GM21360 (cell line): ENCODE measurements around the gene PPP1R9A.

Experiments used
- ATAC-seq: cut with Tn5 transposase; IDR thresholded peaks from one replicate; pipeline ENCODE4 v1.9.1; 2021; ENCODE audit warnings: mild to moderate bottlenecking, moderate library complexity; ENCODE audit not compliant: unreplicated experiment

Gene PPP1R9A

DNA sequence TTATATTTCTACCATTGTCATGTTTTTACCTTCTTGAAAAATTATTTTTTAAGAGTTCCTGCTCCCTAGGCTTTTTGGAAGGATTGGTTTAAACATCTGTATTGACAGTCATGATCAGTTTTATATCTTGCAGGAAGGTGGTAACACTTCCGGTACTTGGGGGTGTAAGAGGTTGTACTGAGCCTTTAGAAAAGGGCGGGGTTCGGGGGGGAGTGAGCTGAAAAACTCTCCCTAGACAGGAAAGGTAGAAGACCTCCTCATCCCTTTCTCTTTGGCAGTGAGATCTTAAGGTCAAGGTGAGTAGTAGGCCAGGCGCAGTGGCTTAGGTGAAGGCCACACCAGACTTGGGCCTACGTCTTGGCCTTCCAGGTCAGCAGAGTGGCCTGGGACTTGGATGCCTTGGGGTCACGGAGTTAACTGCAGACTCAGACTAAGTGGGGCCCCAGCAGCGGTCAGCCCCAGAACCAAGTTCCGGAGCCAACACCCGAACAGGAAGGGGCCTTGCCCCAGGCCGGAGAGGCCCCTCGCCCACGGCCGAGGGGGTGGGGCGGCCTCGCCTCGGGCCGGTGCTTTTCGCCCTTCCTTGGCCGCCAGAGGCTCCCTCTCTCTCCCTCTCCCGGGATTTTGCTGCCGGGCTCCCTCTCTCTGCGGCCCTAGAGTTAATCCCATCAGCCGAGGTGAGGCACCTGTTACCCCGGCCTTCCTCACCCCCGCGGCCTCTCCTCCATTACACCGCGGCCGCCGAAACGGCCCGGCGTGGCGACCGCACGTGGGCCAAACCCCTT, at the start of gene PPP1R9A:
Gene PPP1R9A, plus strand, starts transcription at position 569 of the 785 bp plus-strand sequence. CDS start 2,520 bp downstream, outside the sequence.
- ATAC-seq: no peak

DNA sequence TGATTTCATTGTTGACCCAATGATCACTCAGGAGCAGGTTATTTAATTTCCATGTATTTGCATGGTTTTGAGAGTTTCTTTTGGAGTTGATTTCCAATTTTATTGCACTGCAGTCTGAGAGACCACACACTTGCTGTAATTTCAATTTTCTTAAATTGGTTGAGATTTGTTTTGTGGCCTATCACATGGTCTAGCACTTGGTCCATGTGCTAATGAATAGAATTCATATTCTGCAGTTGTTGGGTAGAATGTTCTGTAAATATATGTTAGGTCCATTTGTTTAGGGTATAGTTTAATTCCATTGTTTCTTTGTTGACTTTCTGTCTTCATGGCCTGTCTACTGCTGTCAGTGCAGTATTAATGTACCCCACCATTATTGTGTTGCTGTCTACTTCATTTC, 36.3 kb upstream of the PPP1R9A start:
- ATAC-seq: no peak

DNA sequence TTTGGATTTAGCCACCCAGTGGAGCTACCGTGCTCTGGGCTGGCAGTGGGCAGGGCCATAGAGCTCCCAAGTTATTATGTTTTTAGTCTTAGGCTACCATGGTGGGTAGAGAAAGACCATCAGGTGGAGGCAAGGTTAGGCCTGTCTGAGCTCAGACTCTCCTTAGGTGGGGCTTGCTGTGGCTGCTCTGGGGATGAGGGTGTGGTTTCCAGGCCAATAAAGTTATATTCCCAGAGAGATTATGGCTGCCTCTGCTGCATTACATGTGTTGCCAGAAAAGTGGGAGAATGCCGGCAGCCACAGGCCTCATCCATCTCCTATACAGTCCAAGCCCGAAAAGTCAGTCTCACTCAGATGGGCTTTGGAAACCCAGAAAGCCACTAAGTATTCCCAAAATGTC, 34.2 kb upstream of the PPP1R9A start:
- no peak for ATAC-seq

DNA sequence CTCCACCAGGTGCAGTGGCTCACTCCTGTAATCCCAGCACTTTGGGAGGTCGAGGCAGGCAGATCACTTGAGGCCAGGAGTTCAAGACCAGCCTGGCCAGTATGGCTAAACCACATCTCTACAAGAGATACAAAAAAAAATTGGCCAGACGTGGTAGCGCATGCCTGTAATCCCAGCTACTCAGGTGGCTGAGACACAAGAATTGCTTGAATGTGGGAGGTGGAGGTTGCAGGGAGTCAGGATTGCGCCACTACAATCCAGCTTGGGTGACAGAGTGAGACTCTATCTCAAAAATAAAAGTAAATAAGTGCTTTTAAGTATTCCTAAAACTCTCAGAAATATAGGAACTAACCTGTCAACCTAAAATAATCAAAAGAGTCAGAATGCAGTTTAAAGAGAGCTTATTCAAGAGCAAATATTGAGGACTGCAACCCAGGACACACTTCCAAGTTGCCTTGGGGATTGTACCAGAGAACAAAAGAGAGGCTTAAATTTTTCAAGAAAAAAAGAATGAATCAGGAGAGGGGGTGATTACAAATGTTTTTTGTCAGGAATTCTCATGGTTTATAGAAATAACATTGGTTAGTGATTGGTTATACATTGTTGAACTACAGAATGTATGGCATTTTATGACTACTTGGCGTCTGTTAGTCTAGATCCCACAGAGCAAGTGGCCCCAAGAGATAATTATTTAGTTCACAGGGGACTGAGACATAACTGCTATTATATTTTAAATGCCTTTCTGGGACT, 33.2 kb upstream of the PPP1R9A start:
- ATAC-seq: no peak

DNA sequence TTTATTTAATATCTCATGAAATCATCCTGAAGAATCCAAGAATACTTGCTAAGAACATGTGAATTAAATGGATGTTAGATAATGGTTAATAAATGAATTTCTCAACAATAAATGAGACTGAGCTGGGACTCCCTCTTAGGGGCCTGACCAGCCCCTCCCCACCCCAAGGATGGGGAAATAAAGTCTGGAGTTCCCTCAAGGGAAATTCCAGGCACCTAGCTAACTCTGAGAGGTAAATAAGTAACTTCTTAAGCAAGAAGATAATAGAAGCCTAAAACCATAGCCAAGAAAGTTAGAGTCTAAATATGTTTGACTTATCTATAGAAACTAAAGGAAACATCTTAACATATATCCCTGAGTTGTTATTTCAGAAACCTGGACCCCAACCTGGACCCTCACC, 32.2 kb upstream of the PPP1R9A start:
- no peak for ATAC-seq

DNA sequence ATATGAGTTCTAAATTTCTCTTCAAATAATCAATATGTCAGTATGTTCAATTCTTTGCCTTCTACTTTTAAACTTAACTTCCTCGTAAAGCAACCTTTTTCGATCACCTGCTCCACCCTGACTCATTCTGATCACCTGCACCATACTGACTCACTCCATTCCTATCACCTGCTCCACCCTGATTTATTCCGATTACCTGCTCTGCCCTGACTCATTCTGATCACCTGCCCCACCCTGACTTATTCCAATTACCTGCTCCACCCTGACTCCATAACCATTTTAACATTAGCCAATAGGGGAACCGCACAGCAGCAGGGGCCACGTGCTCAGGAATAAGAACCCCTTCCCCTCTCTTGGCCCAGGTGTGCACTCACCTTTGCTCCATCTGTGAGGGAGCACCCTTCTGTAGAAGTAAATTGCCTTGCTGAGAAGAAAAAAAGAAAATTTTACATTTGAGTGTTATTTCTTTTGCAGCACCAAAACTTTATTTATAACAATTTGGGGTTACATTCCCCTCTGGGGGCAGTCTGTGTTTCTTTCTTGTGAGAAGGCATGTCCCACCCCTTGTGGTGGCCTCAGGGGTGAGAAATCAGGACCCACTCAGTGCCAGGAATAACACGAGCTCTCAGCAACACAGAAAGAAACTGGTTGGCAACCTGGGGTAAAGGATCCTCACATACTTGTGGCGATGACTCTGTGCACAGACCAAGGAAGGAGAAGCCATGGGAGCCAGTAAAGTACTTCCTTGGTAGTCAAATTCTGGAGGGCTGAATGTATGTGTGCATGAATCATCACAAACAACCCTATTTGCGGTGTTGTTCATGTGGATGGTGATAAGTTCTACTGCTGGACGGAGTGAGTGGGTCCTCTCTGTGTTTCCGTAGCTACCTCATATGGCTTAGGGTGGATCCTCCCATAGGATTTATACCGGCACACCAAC, 29.4 kb upstream of the PPP1R9A start:
- no peak for ATAC-seq

DNA sequence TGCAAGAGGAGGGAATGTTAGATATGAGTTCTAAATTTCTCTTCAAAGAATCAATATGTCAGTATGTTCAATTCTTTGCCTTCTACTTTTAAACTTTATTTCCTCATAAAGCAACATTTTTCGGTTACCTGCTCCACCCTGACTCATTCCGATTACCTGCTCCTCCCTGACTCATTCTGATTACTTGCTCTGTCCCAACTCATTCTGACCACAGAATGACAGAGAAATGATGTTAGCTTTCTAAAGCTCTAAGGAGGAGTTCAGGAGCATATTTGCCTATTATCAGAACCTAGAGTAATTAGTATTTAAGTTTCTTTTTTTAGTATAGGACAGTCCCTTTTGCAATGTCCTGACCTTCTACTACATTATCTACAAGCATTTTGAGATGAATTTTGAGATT, 24.5 kb upstream of the PPP1R9A start:
- no peak for ATAC-seq

DNA sequence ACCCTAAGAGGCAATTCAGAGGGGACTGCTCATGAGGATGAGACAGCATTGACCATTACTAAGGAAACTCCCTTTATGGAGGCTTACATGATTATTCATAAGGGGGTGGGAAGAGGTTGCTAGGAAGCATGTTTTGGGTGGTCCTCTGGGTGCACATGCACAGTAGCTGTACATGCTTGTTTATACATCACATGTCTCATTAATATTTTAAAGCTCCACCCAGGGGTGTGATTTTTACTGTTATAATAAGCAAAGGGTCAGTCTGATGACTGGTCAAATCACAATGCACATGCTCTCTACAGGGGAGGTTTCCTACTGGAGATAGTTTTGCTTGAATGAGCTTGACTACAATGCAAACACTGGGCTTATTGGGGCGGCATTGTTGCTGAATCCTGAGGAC, 23.8 kb upstream of the PPP1R9A start:
- ATAC-seq: no peak

DNA sequence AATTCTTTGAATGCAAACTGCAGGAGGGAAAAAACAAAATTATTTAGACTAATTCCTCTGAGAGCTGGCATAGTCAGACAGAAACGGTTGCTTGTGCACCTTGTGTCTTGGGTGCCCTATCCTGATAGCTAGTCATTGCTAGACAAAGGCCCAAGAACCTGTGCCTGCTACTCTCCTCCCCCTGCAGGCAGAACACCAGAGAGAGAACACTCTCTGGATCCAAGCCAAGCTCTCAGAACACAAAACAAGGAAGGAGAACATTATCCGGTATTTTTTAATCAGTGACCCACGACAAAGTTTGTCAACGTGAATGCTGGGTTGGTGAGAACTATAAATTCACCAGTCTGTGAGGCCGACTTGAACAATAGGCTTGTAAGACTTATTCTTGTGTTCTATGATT, 18.8 kb upstream of the PPP1R9A start:
- no peak for ATAC-seq

DNA sequence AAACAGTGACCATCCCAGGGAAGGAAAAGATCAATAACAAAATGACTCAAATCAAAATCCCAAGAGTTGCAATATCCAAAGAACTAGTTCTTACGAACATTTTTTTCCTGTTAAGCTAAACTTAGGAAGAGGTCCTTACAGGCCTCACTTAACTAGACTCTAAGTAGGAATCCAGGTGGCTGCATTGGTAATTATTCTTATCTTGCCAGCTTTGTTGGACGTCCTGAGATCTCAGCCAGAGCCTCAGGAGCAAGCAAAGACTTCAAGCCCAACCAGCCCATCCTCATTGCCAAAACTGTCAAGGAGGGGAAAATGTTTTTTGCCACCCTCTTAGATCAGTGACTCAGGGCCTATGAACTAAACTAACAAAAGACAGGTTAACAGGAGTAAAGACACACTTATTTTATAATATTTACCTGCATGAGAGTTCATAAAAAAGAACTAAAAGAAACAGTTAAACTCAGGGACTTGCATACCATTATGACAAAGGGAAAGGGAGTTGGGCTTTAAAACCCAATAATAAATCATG, 18.3 kb upstream of the PPP1R9A start:
- no peak for ATAC-seq

DNA sequence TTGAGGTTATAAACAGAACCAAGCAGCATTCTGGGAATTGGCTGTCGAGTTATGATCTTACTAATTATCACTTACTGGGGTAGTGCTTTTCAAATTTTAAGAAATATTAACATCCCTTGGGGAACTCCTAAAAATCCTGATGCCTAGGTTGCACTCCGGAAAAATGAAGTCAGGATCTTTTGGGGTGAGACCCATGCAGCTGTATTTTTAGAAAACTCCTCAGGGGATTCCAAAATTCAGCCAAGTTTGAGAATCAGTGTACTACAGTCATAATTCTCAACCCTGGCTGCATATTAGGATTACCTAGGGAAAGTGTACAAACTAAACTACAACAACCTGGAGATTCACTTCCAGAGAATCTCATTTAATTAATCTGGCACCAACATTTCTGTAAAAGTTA, 17.2 kb upstream of the PPP1R9A start:
- ATAC-seq: no peak

DNA sequence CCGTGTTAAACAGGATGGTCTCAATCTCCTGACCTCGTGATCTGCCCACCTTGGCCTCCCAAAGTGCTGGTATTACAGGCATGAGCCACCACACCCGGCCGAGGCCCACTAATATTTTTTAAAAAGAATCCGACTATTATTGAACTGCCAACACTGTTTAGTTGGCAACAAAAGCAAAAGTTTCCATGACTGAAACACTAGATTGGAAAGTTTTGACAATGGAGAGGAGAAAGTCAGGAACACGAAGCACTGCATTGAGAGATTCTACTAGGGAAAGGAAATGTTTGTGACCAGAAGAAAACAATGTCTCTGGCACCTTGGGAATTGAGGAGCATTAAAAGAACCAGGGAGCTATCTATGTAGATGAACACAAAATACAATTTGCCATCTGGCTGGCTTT, 13.7 kb upstream of the PPP1R9A start:
- no peak for ATAC-seq

DNA sequence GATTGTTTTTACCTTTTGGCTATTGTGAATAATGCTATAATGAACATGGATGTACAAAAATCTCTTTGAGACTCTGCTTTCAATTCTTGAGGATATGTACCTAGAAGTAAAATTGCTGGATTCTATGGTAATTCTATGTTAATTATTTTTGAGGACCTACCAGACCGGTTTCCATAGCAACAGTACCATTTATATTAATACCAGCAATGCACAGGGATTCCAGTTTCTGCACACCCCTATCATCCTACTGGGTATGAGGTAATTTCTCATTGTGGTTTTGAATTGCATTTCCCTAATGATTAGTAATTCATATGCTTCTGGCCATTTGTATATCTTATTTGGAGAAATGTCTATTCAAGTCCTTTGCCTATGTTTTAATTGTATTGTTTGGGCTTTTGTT, 9.9 kb upstream of the PPP1R9A start:
- ATAC-seq: no peak

DNA sequence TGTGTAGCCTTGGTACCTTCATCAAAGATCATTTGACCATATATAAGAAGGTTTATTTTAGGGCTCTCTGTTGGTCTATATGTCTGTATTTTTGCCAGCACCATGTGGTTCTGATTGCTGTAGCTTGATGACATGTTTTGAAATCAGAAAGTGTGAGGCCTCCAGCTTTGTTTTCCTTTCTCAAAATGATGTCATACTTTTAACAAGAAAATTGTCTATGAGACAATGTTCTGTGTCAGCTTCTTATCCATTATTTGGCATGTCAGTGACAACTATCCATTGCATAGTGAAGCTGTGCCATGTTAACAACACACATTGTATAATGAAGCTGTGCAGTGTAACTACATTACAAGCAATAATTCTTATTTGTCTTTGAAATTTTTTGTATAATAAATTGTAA, 9.1 kb upstream of the PPP1R9A start:
- ATAC-seq: no peak

DNA sequence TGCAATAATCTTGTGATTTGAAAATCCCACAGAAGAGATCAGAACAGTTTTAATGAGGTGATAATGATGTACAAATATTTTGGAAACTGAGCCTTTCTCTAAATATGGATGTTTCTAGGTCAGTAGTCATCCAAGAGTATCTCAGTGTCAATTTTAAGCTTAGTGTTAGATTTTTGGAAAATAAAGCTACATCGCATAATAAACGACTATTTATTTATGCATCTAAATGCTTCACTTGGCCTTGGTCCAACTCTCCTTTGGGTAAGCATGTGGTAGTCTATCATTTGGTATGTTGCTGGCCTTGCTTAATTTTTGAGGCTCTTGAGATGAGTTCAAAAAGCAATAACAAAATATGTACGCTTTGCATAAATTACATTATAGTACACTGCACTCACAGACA, 5.4 kb upstream of the PPP1R9A start:
- no peak for ATAC-seq

DNA sequence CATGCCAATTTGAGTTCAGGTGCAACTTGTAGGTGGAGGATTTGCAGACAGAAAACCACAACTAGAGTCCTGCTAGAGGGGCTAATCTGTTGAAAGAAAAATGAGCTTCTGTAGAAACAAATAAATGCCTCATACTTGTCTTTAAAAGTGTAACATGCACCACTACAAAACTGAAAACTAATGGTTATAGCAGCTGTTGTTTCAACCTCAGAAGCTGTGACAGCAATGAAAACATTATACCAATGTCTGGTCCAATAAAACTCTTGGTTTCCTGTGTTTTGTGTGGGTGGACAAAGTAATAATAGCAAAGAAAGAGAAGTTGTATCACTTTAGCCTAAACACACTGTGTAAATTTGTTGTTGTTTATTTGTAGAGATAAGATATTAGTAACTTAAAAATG, 3.4 kb upstream of the PPP1R9A start:
- ATAC-seq: no peak

DNA sequence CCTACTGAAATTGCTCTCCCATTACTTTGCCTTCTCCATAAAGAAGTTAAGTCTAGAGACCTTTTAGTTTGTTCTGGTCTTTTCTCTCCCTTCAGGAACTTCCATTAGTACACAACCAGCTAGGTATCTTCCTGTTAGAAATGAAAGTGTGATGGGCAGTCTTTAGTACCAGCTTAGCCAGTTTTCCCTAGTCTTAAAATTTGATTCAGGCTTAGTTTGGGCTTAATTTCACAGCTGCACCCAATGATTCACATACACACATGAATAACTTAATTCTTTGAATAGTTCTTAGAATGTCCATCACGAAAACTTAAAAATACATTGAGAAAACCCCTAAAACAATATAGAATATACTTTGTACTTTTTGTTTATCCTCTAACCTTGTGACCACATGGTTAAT, 2.4 kb upstream of the PPP1R9A start:
- ATAC-seq: no peak

DNA sequence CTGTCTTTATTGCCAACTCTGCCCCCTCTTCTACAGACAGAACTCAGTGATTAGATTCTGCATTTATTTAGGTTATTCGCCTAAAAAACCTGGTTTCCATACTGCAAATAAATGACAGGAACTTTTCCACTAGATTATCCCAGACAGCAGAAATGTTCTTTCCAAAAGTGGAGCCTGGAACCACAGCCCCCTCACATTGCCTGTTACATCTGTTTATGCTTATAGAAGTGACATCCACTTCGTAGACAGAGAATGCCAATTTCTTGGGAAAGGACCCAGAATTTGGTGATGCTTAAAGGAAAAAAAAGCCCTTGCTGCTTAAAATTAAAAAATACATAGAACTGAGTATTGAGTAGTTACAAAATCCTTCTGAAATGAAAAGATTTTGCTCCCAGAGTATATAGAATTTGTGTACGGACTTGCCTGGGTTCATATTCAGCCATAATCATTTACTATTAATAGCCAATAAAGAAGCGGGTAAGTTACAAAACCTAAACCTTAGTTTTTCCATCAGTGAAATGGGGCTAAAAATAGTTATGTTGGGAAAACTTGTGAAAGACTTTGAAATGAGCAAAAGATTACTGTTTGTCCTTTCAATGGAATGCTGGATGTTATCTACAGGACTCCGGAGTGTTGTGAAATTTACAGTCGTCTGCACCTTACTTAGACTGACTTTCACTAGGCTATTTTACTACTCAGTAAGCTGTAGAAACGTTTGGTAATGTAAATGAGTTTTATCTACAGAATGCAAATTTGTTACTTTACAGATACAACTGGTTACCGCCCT, 1.1 kb upstream of the PPP1R9A start:
- ATAC-seq: no peak

DNA sequence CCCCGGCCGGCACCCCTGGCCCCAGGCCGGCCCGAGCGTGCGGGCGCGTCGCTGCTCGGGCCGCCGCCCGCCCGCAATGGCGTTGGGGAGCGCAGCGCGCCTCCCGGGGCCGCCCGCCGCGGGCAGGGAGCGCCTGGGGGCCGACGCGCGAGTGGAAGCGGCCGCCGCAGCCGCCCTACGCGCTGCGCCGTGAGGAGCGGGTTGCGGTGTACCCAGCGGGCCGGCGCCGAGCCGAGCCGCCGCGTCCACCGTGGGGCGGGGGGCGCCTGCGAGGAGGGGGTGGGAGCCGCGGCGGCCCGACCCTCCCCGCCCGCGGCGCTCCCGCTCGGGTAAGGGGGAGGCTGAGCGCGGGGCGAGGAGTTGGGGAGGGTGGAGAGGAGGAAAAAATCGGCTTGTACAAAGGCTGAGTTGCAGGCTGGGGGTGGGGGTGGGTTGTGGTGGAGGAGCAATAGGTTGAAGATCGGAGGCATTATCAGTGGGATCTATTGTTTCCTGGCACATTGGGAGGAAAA, 473 bp downstream of the PPP1R9A start:
- no peak for ATAC-seq
